Thyroid gland (tissue), 4 donors: ENCODE data around the gene IKZF1.

ENCODE experiments used
- CTCF ChIP-seq, 6 experiments: fragments of 200-600 bp in 3 of 6; fragments of 450-650 bp in 3 of 6; sonication (generic) in 3 of 6; IDR thresholded peaks; one replicate each; pipeline ENCODE4 v1.5.1; 2016 to 2019; ENCODE audit warnings: antibody characterized with exemption in 6 of 6, mild to moderate bottlenecking in 2 of 6, inconsistent platforms in 1 of 6, moderate library complexity in 1 of 6
- POLR2A ChIP-seq, 2 donors: fragments of 450-650 bp; IDR thresholded peaks; one replicate each; pipeline ENCODE4 v1.6.1; 2017; ENCODE audit warnings: antibody characterized with exemption in 2 of 2, mild to moderate bottlenecking in 2 of 2, moderate library complexity in 1 of 2

DNA sequence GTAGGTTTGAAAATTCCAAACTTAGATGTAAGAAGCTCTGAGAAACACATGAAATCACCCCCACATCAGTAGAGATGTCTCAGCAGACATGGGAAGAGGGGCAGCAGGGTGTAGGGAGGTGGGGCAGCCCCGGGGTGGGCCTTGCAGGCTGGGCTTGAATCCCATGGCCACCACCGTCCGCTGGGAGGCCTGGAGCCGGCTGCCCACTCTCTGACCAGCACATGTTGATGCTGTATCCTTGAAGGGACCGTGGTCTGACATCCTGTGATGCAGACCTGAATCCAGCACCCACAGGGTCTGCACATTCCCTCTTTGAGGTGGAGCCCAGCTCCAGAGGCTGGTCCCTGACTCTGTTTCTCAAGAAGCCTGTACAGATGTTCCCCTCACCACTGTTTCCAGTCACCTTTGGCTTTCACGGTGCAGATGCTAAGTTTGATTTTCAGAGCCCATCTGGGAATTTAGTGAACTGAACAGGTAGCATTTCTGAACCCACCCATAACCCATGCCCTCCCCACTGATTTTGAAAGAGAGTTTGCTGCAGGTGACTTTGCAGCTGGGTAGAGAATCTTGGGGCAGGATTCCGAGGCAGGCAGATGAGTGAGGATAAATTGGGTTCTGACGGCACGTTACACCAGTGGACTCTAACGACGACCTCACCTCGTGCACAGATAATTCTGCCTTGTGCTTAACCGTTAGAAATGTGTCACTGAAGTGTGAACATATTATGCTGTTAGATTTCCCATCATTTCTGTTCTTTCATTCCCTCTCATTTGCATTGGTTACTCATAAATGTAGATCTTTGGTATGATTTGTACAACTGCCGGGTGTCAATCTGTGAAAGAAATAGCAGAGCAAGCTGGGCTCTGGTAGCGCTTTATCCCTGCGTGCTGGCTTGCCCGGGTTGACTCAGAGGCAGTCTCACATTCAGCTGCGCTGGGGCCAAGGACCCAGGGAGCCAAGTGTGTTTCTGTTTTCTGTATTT, 45.7 kb downstream of the IKZF1 start:
- TF ChIP-seq CTCF (IDR thresholded peaks at IDR 0.05) (no peak), POLR2A (IDR thresholded peaks at IDR 0.05) (no peak)
